Activated B cell treated with CpG ODN at 0.5 μM for 24 hours (primary cell): ENCODE measurements around the gene CFDP1. TPM values are rescaled to one million over a fixed set of nuclear protein-coding genes. Genes with fewer than 3 reads are reported as not detected.

Source experiments
- ATAC-seq: fragments of 200-7000 bp; cut with Tn5 transposase; one replicate; pipeline ENCODE4 v1.10.0; 2021; ENCODE audit warnings: low read depth, mild to moderate bottlenecking, moderate library complexity
- CTCF ChIA-PET: fragments of 350-600 bp; sonication (Branson Sonifier 250); formaldehyde crosslinking; loops from one replicate; lab custom pipeline; 2021; ENCODE audit warnings: antibody characterized with exemption; lab: Charles Lee
- POLR2A ChIA-PET: fragments of 350-600 bp; sonication (Branson Sonifier 250); formaldehyde crosslinking; loops from one replicate; lab custom pipeline; 2021; ENCODE audit warnings: antibody characterized with exemption; lab: Charles Lee
- DNase-seq: peaks from one replicate; pipeline ENCODE4 v3.0.0; 2022
- H3K27ac Mint-ChIP-seq: one replicate; pipeline ENCODE4 v1.8.0; 2020; ENCODE audit warnings: mixed read lengths
- H3K27me3 Mint-ChIP-seq: one replicate; pipeline ENCODE4 v1.8.0; 2021; ENCODE audit warnings: mixed read lengths
- H3K36me3 Mint-ChIP-seq: one replicate; pipeline ENCODE4 v1.8.0; 2021; ENCODE audit warnings: low read depth, mixed read lengths
- H3K4me1 Mint-ChIP-seq: one replicate; pipeline ENCODE4 v1.8.0; 2021; ENCODE audit warnings: mixed read lengths
- H3K4me3 Mint-ChIP-seq: one replicate; pipeline ENCODE4 v1.8.0; 2020; ENCODE audit warnings: mild to moderate bottlenecking, mixed read lengths
- H3K9me3 Mint-ChIP-seq: one replicate; pipeline ENCODE4 v1.8.0; 2020; ENCODE audit warnings: mixed read lengths
- intact Hi-C: fragments of 100-400 bp; cut with micrococcal nuclease; formaldehyde crosslinking; loops from one replicate; pipeline ENCODE4 v1.15.1; 2024
- total RNA-seq: library from RNA; stranded (reverse); gene quantifications from 2 replicates; pipeline ENCODE4 v1.2.3, GENCODE V29; 2022
- TF ChIP-seq, protein P1 (sequence below): fragments of 200-600 bp; IDR thresholded peaks from one replicate; pipeline ENCODE4 v1.8.0; 2022; ENCODE audit warnings: antibody characterized with exemption, mild to moderate bottlenecking

CFDP1 gene
- total RNA-seq, 1 donor from 2014 or later: 32.0 TPM

DNA sequence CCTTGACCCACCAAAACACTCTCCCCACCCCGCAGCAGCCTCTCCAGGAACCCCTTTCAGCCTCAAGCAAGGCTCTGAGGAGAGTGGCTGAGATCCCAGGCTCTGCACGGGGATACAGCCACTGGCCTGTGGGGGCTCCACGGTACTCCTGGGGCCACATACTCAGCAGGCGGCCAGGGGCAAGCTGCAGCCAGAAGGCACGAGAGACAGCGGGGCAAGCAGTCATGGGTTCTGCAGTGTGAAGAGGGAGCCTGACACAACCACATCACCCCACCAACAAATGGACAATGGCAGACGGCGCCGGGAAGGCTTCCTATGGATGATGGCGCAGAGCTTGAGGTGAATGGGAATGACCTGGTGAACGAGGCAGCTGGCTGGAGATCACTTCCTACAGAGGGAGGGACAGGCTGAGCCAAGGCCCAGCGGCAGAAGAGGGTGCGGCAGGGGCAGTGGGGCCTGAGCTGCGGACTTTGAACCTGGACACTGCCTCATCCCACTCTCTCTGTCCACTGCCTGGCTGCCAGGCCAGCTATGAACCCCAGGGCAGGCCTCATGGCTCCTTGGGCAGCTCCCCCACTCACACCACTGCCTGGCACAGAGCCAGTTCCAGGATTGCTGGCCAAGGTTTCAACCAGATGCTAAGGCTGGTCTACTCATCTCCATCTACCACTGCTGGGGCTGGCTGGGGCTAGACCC lies 171.1 kb downstream of the CFDP1 start:
- ChIA-PET CTCF (no interaction called here), POLR2A (interaction anchor here (0.5 kb wide), 1 partner anchor 1562 kb away, joined by 3 read pairs; no protein-coding TSS in a partner anchor)
- Mint-ChIP-seq H3K27me3 (peaks cover 60% of the 10 kb centered on the region), H3K4me3 (no peak overlapping the region), H3K27ac (no peak overlapping the region), H3K9me3 (no peaks in the 10 kb centered on the region), H3K4me1 (peaks cover 12% of the 10 kb centered on the region), H3K36me3 (no peaks in the 10 kb centered on the region)
- ATAC-seq (no peak), DNase-seq (no peak)
- TF ChIP-seq, protein P1, sequence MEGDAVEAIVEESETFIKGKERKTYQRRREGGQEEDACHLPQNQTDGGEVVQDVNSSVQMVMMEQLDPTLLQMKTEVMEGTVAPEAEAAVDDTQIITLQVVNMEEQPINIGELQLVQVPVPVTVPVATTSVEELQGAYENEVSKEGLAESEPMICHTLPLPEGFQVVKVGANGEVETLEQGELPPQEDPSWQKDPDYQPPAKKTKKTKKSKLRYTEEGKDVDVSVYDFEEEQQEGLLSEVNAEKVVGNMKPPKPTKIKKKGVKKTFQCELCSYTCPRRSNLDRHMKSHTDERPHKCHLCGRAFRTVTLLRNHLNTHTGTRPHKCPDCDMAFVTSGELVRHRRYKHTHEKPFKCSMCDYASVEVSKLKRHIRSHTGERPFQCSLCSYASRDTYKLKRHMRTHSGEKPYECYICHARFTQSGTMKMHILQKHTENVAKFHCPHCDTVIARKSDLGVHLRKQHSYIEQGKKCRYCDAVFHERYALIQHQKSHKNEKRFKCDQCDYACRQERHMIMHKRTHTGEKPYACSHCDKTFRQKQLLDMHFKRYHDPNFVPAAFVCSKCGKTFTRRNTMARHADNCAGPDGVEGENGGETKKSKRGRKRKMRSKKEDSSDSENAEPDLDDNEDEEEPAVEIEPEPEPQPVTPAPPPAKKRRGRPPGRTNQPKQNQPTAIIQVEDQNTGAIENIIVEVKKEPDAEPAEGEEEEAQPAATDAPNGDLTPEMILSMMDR: no peak
- intact Hi-C loops: no loop called here

DNA sequence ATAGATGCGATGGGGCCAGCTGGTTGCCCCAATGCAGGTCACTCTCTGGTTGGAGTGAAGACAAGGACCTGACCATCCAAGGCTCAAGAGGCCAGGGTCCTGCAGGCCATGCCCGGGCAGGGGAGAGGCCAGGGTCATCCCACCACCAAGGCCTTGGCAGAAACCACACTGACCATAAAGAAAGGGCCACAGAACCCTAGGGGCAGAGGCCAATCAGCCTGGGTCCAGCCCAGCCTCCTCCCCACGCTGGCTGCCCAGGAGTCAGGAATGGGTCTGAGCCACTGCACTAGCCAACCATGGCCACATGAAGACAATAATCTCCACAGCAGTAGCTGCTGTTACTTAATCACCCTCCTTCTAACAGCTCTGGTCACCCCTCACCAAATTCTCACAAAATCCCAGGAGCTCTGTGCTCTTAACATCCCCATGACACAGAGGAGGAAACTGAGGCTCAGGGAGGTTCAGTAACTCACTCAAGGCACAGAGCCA lies 171.7 kb downstream of the CFDP1 start:
- no peaks in the 10 kb centered on the region for H3K9me3 Mint-ChIP-seq
- intact Hi-C loops: no loop called here
- POLR2A ChIA-PET: no interaction called here
- DNase-seq: no peak
- CTCF ChIA-PET: no interaction called here
- H3K4me1 Mint-ChIP-seq: peaks cover 12% of the 10 kb centered on the region
- peaks cover 65% of the 10 kb centered on the region for H3K27me3 Mint-ChIP-seq
- H3K36me3 Mint-ChIP-seq: no peaks in the 10 kb centered on the region
- TF ChIP-seq, protein P1: no peak
- no peak for ATAC-seq
- H3K27ac Mint-ChIP-seq: no peak overlapping the region
- no peak overlapping the region for H3K4me3 Mint-ChIP-seq

- intact Hi-C loops: no loop called here
- Mint-ChIP-seq H3K4me3 (no peak overlapping the region), H3K27ac (no peak overlapping the region), H3K4me1 (peaks cover 8% of the 10 kb centered on the region), H3K9me3 (no peaks in the 10 kb centered on the region), H3K36me3 (no peaks in the 10 kb centered on the region), H3K27me3 (peaks cover 62% of the 10 kb centered on the region)
- POLR2A ChIA-PET: no interaction called here
- CTCF ChIA-PET: no interaction called here
- ATAC-seq (no peak), DNase-seq (no peak)
- TF ChIP-seq, protein P1: no peak
Measured at GRCh38 chr16:75260851-75261589, 172.3 kb downstream of the CFDP1 start.

DNA sequence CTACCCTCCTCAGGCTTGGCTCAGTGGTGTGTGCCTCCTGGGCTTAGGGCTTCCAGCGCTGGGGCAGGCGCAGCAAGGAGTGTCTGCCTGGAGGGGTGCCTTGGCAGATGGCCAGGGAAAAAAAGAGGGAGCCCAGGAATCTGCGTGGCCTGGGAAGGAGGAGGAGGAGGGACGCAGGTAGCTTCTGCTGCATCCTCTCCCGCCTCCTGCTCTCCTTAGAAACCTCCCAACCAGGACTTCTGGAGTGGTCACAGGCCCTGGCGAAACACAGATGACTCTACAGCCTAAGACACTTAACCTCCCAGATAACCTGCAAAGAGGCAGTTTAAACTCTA lies 174.5 kb downstream of the CFDP1 start:
- TF ChIP-seq, protein P1: no peak
- ATAC-seq (no peak), DNase-seq (no peak)
- Mint-ChIP-seq H3K4me3 (no peak overlapping the region), H3K36me3 (no peaks in the 10 kb centered on the region), H3K27ac (no peak overlapping the region), H3K9me3 (no peaks in the 10 kb centered on the region), H3K4me1 (no peaks in the 10 kb centered on the region), H3K27me3 (peaks cover 70% of the 10 kb centered on the region)
- intact Hi-C loops: no loop called here
- ChIA-PET CTCF (no interaction called here), POLR2A (no interaction called here)
